HK-2 (cell line): Measurements from ENCODE around the gene VPS8.

Source experiments
- DNase-seq: peaks from one replicate; pipeline ENCODE4 v3.0.0-alpha.2; 2018; ENCODE audit not compliant: unreplicated experiment

VPS8 gene

GRCh38 chr3:185090811-185091210 lies 278.8 kb downstream of the VPS8 start:
- DNase-seq, result no peak

DNA sequence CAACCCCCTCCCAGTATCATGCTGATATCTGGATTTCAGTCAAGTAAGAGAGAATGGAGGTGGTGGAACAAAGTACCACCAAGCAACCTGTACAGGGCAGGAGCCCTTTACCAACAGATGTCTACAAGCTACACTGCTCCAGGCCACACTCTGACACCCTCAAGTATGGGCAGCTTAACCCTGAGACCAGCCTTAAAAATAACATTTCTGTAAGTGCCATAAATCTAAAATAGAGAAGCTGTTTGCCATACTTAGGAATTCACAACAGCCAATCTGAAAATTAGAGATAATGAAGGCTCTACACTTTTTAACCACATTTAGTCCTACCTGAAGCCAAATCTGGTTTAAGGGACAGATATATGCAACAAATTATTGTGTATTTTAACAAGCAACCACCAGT lies 281.1 kb downstream of the VPS8 start:
- no peak for DNase-seq

DNA sequence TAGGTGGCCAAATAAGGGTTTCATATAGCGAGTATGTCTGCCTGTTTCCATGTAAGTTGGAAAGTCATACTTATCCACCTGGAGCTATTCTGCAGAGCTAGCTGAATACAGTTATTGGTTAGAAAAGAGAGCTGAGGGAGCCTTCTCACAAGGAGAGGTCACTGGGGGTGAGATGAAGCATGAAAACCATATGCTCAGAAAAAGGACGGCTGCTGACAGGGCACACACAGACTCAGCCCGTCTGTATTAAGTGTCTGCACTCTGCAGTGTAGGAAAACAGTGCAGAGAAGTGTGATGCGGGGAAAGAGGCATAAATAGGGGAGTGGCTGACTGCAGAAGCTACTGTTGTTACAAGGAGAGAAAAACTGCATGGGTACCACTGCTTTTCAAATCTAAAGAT lies 282.7 kb downstream of the VPS8 start:
- no peak for DNase-seq
